Tibial nerve (tissue), 4 donors: ENCODE data around the gene ARHGEF4. TPM values are rescaled to one million over a fixed set of nuclear protein-coding genes. Genes with fewer than 3 reads are reported as not detected.

Source experiments
- DNase-seq, 2 donors: peaks; one replicate each; pipeline ENCODE4 v3.0.0-alpha.2; 2019; ENCODE audit warnings: low spot score in 2 of 2
- H3K27ac ChIP-seq, 4 donors: fragments of 200-600 bp; sonication (generic) in 3 of 4; one replicate each; pipeline ENCODE4 v1.5.1; 2017 to 2019; ENCODE audit warnings: mild to moderate bottlenecking in 1 of 4
- H3K27me3 ChIP-seq, 2 donors: fragments of 200-600 bp; sonication (generic) in 1 of 2; one replicate each; pipeline versions ENCODE4 v1.5.1 to v1.6.0; 2017 to 2019
- H3K36me3 ChIP-seq, 3 donors: fragments of 200-600 bp; sonication (generic); one replicate each; pipeline ENCODE4 v1.5.1; 2018 to 2019
- H3K4me1 ChIP-seq, 4 donors: fragments of 200-600 bp; sonication (generic) in 3 of 4; one replicate each; pipeline ENCODE4 v1.5.1; 2017 to 2019
- H3K4me3 ChIP-seq, 4 donors: fragments of 200-600 bp; sonication (generic) in 3 of 4; one replicate each; pipeline ENCODE4 v1.5.1; 2017 to 2019; ENCODE audit warnings: mild to moderate bottlenecking in 1 of 4, moderate library complexity in 1 of 4
- H3K9me3 ChIP-seq, 4 donors: fragments of 200-600 bp; sonication (generic) in 3 of 4; one replicate each; pipeline ENCODE4 v1.5.1; 2017 to 2019
- CTCF ChIP-seq, 5 experiments: fragments of 200-600 bp in 3 of 5; fragments of 450-650 bp in 2 of 5; sonication (generic) in 3 of 5; IDR thresholded peaks; one replicate each; pipeline ENCODE4 v1.5.1; 2016 to 2019; ENCODE audit warnings: antibody characterized with exemption in 5 of 5, mild to moderate bottlenecking in 3 of 5, moderate library complexity in 2 of 5
- EP300 ChIP-seq, 2 donors: sonication (generic); formaldehyde crosslinking; IDR thresholded peaks; one replicate each; pipeline ENCODE4 v1.6.1; 2017; ENCODE audit warnings: antibody characterized with exemption in 2 of 2, mild to moderate bottlenecking in 1 of 2
- POLR2A ChIP-seq, 2 donors: fragments of 450-650 bp; IDR thresholded peaks; one replicate each; pipeline ENCODE4 v1.6.1; 2017; ENCODE audit warnings: antibody characterized with exemption in 2 of 2, mild to moderate bottlenecking in 2 of 2, moderate library complexity in 2 of 2
- WGBS, 2 donors: methylation state at CpG; one replicate each; pipeline ENCODE4 v1.1.5; 2018; 5-methylcytosine and 5-hydroxymethylcytosine counted together
- total RNA-seq, 4 donors: library from RNA; depleted of rRNA; stranded (reverse); fragments of >200 nt; gene quantifications; one replicate each; pipeline ENCODE4 v1.1.0, GENCODE V29; 2016

The ARHGEF4 gene
- total RNA-seq, 4 donors from 2014 or later = 16.3 to 50.7 (median 23.3) TPM

GRCh38 chr2:131032393-131032836 lies 195.7 kb downstream of the ARHGEF4 start:
- Histone ChIP-seq H3K36me3 (no peaks in the 10 kb centered on the region), H3K4me1 (peaks cover 0 to 21% (median 5%) of the 10 kb centered on the region in 4 donors), H3K9me3 (peaks cover 0 to 8% (median 0%) of the 10 kb centered on the region in 4 donors), H3K27ac (no peak overlapping the region), H3K27me3 (peaks cover 0 to 4% of the 10 kb centered on the region in 2 donors), H3K4me3 (no peak overlapping the region)
- DNase-seq = no peak
- WGBS, 2 donors = 95% methylated on average over 4 of the region's 4 CpGs
- TF ChIP-seq CTCF (IDR thresholded peaks at IDR 0.05) (no peak), POLR2A (IDR thresholded peaks at IDR 0.05) (no peak), EP300 (IDR thresholded peaks at IDR 0.05) (no peak)

DNA sequence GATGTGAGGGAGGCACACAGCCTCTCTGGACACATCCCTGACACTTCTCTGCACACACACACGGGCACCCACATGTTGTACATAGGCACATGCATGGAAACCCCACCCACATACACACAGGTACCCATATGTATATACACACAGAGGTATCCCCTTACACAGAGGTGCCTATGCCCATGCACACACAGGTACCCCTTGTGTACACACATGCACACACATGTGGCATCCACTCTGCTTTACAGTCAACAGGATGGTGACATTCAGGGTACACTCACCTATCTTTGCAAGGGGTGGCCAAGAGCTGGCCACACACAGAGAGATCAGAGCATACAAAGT lies 197.0 kb downstream of the ARHGEF4 start:
- Histone ChIP-seq H3K27ac (no peak overlapping the region), H3K4me1 (peaks cover 0 to 21% (median 5%) of the 10 kb centered on the region in 4 donors), H3K9me3 (no peaks in the 10 kb centered on the region), H3K4me3 (no peak overlapping the region), H3K36me3 (no peaks in the 10 kb centered on the region), H3K27me3 (peaks cover 0 to 4% of the 10 kb centered on the region in 2 donors)
- WGBS, 2 donors = 100% methylated on average over 1 of the region's 1 CpG; no CpG with 5 or more reads in 1 of the 2 donors
- DNase-seq = no peak
- TF ChIP-seq POLR2A (IDR thresholded peaks at IDR 0.05) (no peak), EP300 (IDR thresholded peaks at IDR 0.05) (no peak), CTCF (IDR thresholded peaks at IDR 0.05) (no peak)

GRCh38 chr2:131034122-131035051 lies 197.7 kb downstream of the ARHGEF4 start:
- Histone ChIP-seq H3K4me1 (peaks cover 0 to 21% (median 5%) of the 10 kb centered on the region in 4 donors), H3K4me3 (peak overlapping the region in 3 of 4 donors; percentile 8 to 58 (median 35)), H3K27me3 (peaks cover 0 to 4% of the 10 kb centered on the region in 2 donors), H3K27ac (no peak overlapping the region), H3K9me3 (no peaks in the 10 kb centered on the region), H3K36me3 (no peaks in the 10 kb centered on the region)
- DNase-seq = no peak
- TF ChIP-seq CTCF (IDR thresholded peaks at IDR 0.05) (no peak), POLR2A (IDR thresholded peaks at IDR 0.05) (no peak)
- 5 to 7% methylated on average over 32 to 39 of the region's 61 CpGs for WGBS, 2 donors

DNA sequence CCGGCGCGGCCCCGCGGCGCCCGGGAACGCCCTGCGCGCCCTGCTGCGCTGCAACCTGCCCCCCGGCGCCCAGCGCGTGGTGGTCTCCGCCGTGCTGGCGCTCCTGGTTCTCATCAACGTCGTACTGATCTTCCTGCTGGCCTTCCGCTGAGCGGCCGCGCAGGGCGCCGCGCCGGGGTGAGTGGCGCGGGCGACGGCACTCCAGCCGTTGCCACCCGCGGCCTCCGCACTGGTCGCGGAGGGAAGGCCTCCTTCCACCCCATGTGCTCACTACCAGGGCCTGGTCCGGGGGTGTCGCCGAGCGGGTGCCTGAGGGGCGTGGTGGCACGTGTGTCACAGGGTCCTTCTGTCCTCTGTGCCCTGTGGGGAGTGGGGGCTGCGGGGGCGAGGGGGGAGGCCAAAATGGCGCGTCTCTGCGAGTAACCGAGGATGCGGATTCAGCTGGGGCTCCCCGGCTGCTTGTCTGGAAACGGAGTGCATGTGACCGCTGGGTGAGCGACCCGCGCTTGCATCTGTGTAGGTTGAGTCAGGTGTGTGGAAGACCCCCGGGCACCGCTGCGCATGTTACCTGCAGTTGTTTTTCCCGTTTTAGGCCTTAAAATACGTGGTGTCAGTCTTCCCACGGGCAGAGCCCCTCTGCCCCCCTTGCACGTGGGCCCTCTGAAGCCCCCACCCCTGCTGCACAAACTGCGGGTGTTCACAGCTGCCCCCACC lies 198.6 kb downstream of the ARHGEF4 start:
- Histone ChIP-seq H3K27me3 (peaks cover 0 to 4% of the 10 kb centered on the region in 2 donors), H3K27ac (no peak overlapping the region), H3K9me3 (no peaks in the 10 kb centered on the region), H3K4me3 (peak overlapping the region in 3 of 4 donors; percentile 12 to 58 (median 35)), H3K36me3 (no peaks in the 10 kb centered on the region), H3K4me1 (peaks cover 0 to 24% (median 5%) of the 10 kb centered on the region in 4 donors)
- no peak for DNase-seq
- WGBS, 2 donors = 9 to 12% methylated on average over 35 to 46 of the region's 65 CpGs
- TF ChIP-seq EP300 (IDR thresholded peaks at IDR 0.05) = no peak
- no peak for TF ChIP-seq CTCF (IDR thresholded peaks at IDR 0.05)
- no peak for TF ChIP-seq POLR2A (IDR thresholded peaks at IDR 0.05)
